HG03064 (cell line): Measurements from ENCODE around the gene SORCS2.

Experiments used
- ATAC-seq: cut with Tn5 transposase; IDR thresholded peaks from one replicate; pipeline ENCODE4 v1.9.1; 2021; ENCODE audit warnings: low read depth; ENCODE audit not compliant: unreplicated experiment

SORCS2 gene

DNA sequence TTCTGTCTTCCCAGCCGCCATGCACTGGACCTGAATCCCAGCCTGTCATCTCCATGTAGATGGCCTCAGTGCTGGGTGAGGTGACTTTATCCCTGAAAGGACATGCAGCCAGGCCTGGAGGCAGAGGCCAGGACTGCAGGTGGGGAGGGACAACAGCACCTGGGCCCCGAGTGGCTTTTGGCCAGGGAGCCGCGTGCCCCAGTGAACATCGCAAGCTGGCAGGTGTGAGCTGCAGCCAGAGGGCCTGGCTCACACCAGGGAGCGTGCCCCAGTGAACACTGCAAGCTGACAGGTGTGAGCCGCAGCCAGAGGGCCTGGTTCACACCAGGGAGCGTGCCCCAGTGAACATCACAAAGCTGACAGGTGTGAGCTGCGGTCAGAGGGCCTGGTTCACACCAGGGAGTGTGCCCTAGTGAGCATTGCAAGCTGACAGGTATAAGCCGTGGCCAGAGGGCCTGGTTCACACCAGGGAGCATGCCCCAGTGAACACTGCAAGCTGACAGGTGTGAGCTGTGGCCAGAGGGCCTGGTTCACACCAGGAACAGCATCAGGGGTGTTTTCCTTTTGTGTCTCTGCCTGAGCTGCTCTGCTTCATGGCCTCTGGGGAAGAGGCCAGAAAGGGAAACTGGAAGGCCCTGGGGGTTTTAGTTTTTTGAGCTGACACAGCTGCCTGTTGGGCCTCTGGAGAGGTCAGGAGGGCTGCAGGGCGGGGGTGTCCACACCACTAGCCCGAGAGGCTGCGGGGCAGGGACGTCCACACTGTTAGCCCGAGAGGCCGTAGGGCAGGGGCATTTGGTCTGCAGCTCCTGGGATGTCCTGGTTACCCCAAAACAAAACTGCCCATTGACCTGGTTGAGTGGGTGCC, 265.1 kb downstream of the SORCS2 start:
- no peak for ATAC-seq

DNA sequence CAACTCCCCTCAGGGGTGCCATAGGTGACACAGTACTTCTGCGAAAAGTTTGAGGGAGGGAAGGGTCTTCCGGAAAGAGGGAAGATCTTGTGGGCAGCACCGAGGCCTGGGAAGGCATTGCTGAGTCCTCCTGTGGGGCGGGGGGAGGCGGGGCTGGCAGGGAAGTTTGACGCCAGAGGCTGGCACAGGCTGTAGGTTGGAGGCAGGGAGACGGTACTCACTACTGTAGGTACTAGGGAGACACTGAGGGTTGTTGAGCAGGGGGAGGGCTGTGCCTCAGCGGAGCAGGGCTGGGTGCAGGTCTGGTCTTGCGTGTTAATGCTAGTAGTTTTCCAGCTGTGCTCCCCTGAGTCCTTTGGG, 265.7 kb downstream of the SORCS2 start:
- no peak for ATAC-seq

DNA sequence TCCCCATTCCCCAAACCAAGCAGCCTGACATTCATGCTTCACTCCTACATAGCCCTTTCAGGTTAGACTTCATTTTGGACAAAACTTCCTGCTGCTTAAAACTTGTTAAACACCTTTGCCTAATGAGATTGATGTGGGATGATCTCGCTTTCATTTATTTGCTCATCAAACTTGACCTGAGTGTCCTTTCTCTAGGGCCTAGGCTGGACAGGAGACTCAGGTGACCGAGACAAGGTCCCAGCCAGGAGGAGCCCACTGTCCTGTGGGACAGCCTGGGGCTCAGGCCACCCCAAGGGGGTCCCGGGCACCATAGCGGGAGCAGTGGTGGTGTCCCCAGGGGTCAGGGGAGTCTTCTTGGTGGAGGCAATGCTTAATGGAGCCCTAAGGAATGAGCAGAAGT, 266.1 kb downstream of the SORCS2 start:
- ATAC-seq, result no peak

DNA sequence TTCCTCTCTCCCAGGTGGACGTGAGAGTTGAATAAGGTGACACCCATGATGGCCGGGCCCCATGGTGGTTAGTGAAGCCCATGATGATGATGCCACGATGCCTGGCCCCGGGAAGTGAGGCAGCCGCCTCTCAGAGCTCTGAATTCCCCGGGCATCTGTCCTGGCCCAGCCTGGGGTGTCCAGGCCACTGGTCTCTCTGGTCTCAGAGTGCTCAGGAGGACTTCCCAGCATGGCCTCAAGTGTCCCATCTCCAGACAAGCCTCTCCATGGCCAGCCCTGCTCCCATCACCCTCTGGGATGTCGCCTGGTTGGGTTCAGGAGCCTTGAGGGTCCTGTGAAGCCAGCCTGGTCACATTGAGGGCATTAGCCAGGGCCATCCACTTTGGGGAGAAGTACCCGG, 267.1 kb downstream of the SORCS2 start:
- no peak for ATAC-seq

DNA sequence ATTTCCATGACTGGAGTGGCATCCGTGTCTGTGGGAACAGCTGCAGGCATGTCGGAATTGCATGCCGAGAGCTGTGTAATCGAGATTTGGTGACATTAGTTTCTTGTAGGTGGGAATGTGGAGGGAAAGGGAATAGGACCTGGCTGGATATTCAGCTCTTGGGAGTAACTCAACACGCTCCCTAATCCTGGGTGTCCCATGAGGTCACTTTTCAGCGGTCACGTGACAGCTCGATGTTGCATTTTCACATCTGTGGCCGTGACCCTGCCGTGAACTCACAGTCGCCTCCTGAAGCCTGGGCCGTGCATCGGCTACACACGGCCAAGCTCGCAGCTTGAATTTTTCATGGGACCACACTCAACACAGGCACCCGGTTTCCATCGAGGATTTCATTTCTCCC, 268.2 kb downstream of the SORCS2 start:
- ATAC-seq, result no peak

DNA sequence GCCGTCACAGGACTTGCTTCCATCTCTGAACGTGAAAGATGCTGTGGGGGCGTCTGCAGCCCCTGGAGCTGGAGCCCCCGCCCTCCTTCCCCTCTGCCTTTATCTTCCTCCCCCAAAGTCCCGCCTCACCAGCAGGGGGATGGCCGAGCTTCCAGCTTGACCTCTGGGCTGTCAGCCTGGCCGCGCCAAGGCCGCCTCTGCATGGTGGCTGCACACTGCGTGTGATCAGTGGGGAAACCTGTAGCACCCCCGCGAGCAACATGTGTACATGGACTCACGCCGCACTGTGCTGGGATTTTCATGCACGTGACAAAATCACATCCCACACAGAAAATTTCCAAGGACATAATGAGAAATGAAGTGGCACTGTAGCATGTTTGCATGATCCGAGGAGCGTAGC, 268.9 kb downstream of the SORCS2 start:
- ATAC-seq, result no peak

DNA sequence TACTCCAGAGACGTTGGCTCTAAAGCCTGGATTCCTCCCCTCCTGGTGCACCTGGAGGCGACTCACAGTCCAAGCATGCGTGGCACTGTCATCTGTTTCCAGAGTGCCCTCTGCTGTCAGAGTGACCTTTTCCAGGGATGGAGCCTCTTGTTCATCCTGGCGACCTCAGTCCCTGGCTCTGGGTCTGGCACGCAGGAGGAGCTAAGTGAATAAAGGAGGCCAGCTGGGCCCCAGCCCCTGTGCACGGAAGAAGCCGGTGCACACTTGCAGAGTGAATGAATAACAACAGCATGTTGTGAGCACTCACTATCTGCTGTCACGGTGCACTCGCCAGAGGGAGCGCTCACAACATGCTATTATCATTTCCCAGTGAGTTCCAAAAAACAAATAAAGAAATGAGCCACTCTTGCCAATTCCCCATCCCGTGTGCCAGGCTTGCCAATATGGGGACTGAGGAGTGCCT, 270.2 kb downstream of the SORCS2 start:
- ATAC-seq, result no peak

DNA sequence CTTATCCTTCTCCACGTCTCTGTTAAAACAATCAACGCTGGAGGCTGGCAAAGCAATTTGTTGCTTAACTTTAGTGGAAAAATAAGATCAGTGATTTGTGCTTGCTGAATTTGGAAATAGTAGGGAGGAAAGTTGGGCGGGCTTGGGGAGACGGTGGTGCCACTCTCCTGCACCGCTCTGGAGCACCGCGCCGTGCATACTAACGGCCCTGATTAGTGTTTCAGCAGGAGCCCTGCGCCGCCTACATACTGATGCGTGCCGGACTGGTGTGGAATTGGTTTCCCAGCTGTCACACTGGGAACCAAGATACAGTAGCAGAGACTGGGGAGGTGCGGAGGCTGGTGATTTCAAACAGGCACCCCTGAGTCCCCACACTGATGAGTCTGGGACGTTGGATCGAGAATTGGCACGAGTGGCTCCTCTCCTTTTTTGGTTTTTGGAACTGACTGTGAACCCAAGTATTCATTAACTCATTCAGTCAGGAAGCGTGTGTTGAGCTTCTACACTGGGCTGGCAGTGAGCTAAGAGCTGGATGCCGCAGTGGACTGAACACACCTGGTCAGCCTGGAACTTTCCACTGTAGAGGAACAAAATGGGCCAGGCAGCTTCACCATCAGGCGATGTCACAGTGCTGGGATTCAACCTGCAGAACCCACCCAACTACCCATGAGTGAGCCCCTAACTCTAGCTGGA, 271.4 kb downstream of the SORCS2 start:
- ATAC-seq, result no peak

DNA sequence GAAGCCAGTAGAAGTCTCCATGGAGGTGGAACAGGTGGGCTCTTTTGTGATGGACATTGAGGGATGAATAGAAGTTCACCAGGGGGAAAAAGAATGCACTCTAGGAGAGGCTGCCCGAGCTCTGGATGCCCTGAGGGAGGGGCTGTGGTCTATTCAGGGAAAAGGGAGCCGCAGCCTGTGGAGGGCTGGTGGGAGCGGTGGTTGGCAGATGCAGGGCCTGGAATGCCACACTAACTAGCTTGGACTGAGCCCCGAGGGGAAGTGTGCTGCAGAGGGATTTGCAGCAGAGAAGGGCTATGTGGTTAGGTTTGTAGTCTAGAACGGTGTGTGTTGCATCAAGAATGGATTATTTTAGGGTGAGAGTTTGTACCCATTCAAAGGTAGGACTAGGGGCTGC, 271.9 kb downstream of the SORCS2 start:
- no peak for ATAC-seq

DNA sequence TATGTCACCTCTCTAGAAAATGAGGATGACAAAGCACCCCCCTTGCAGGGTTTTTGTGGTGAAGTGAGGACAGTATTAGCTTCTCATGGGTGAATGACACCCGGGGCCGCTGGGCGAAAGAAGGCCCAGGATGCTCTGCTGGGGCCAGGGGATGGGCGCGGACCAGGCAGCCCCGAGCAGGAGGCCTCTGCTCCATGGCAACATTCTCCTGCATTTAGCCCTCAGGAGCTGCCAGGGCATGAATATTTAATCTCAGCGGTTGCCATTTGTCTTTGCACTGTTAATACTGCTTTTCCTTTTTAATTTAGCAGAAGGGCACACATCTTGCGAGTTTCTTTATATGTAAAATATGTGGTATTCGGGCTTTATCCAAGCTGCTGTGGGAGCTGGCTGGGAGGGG, 272.7 kb downstream of the SORCS2 start:
- ATAC-seq, result no peak

DNA sequence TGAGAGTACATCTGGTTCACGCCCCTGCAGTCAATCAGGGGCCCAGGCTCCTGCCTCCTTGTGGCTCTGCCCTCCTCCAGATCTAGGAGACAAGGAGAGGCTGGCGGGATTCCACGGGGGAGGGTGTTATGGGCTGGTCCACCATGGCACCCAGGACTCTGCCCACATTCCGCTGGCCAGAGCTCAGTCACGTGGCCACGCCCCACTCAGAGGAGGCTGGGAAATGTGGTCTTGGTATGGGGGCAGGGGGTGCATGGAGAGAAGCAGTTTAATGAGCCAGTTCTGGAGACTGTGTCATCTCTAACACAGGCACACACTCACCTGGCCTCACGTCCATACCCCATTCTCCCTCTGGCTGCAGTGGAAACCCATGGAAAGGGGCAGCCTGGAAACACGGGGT, 273.9 kb downstream of the SORCS2 start:
- no peak for ATAC-seq

DNA sequence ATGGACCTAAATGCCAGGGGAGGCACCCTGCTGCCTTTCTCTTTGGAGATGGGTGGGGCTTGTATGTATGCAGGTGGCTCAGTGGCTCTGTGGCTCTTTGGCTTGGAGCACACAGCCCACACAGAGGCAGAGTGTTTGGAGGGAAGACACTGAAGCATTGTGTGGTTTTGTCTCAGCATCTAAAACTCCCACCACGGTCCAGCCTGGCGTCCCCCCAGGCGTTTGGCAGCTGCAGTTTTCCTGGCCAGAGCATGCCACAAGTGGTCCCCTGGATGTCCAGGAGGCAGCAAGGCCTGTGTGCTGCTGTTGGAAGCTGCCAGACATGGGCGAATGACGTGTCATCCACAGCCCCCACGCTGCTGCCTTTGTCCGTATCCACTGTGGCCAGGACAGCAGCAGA, 274.6 kb downstream of the SORCS2 start:
- no peak for ATAC-seq

DNA sequence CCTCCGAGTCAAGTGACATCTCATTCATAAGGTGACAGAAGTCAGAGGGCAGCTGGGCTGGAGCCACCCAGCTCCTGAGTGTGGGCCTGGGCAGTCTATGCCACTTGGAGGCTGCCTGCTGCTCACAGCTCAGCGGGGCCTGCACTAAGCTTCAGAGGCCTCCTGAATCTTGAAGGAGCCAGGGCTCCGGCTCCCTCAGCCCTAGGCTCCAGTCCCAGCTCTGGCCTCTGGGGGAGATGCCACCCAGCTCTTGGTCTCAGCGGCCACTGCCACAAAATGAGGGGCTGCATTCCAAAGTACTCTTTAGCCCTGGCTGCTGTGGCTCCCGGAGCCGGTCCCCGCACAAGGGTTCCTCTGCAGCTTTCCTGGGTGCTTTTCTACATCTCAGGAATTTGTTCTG, 275.1 kb downstream of the SORCS2 start:
- no peak for ATAC-seq

DNA sequence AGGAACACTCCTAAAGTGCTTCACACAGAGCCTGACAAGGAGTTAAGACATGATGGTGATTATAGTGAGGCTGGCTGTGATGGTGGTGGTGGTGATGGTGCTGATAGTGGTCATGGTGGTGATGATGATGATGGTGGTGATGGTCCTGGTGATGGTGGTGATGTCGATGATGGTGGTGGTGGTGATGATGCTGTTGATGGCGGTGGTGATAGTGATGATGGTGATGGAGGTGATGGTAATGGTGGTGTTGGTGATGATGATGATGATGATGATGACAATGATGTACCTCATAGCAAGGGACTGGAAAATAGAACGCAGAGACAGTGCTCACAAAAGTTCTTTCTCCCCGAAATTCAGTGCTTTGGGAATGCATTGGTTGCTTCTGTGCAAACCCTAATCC, 276.7 kb downstream of the SORCS2 start:
- ATAC-seq, result no peak

DNA sequence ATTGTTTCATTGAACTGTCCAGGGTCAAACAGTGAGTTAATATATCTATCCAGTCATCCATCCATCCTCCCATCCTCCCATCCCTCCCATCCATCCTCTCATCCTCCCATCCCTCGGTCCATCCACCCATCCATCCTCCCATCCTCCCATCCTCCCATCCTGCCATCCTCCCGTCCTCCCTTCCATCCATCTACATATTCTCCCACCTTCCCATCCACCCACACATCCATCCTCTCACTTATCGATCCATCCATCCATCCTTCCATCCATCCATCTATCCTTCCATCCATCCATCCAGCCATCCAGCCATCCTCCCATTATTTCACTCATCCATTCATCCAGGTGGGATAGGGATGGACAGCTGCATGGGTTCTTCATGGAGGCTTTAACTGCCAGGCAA, 277.8 kb downstream of the SORCS2 start:
- ATAC-seq, result no peak

DNA sequence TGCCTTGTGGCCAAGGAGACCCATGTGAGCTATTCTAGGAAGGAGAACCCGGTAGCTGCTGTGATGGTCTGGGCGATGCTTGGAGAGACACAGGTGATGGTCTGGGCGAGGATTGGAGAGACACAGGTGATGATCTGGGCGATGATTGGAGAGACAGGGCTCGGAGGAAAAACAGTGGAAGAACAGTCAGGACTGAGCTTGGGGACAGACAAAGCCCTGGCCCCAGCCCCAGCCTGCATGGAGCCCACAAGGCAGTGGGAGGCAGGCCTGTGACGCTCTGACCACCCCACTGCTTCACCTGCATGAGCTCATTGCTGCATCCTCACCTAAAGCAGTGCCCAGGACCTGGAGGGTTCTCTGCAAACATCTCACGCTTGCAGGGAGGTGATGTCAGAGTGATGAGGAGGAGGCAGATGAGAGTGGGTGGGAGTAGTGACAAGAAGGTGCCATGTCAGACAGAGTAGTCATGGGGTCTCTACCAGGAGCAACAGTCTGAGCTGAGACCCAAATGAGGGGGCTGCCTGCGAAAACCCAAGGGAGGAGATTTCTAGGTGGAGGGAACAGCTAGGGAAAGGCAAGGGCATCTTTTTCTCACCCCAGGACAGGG, 278.3 kb downstream of the SORCS2 start:
- ATAC-seq, result no peak

DNA sequence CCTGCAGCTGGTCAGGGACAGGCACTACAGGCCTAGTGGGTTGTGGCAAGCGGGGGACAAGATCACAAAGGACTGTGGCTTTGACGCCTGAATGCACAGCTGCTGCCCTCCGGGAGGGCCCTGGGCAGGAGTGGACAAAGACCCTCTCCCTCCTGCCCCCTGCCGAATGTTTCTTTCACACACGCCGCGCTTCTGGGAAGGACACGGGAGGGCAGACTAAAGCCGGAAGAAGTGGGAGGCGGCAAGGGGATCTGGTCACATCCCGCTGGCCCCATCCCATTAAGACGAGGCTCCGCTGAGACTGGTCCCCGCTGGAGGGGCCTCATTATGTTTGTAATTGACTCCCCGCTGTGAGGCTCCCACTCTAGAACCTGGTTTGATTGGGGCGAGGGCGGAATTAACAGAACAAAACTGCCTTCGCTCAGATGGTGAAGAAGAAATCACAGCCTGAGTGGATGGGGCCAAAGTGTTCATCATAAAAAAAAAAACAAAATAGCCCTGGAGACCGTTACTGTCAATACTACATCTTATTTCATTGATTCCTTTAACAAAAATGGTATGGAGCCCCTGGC, 280.2 kb downstream of the SORCS2 start:
- ATAC-seq, result no peak

DNA sequence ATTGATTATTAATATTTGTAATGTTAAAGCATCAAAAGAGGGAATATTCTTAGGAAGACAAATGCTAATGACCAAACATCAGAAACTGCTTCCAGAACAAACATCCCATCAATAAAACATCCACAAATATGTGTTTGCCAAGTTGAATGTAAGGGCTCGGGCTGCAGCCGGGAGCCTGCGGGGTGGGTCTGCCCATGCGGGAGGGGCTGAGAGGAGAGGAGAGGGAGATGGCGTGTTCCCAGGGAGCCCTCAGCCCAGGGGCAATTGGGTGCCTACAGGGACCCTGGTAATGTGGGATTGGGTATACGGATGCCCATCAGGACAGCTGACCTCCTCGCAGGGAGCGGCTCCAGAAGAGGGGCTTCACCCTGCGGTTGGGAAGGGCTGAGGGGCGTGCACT, 280.7 kb downstream of the SORCS2 start:
- ATAC-seq, result no peak

DNA sequence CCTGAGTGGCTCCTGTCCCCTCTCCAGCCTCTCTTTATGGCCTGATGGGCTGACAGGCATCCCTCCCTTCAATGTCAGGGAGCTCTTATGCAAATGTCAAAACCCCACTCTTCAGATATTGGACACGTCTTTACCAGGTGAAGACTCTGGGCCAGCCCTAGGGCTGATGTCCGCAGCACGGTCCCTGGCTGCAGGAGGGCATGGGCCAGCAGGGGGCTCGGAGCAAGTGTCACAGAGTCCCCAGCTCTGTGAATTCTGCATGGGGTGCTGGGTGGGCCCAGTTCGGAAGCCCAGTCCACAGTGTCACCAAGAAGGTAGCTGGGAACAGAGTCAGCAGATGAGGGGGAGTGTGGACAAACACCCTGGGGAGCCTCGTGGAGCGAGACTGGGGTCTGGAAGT, 282.0 kb downstream of the SORCS2 start:
- ATAC-seq, result no peak

DNA sequence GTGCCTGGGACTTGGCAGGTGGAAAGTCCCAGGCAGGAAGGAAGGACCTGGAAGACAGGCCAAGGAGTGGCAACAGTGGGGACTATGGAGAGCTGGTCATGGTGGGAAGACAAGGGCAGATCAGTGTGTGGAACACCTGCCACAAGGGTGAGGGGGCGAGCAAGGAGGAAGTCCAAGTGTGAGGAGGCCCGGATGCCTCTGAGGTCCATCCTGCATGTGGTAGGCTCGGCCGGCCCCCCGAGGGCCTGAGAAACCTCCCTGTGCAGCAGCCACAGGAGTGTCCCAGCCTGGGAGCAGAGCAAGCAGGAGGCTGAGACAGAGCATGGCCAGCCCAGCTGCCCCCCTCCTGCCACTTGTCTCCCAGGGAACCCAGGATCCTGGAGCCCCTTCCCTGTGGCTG, 282.9 kb downstream of the SORCS2 start:
- ATAC-seq, result no peak

DNA sequence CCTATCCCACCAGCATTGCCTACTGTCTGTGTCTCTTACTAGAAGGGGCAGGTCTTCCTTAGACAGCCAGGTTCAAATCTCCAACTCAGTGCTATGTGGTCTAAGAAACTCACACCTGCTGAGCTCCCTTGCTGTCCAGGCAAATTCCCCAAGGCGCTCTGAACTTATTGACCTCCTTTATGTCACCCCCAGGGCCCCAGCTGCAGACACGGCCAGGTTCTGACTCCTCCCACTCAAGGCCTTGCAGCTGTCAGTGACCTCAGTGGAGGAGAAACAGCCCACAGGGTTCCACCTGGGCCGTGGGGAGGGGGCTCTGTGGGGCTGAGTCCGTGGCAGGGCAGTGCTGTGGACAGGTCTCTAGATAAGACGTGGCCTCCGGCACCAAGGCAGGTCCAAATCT, 284.5 kb downstream of the SORCS2 start:
- no peak for ATAC-seq
